Uterus (tissue), 4 donors: ENCODE data around the gene PMM2. TPM values are rescaled to one million over a fixed set of nuclear protein-coding genes. Genes with fewer than 3 reads are reported as not detected.
A peak's percentile ranks its signal among the peaks of the same experiment; 100 is the strongest.
"Not testable (repeated sequence)": the region's sequence is repeated elsewhere in the genome, so short reads cannot be mapped to it uniquely, and the experiment has no call there.

Experiments
- DNase-seq, 2 donors: peaks; one replicate each; pipeline ENCODE4 v3.0.0-alpha.2; 2019 to 2020
- H3K27ac ChIP-seq, 2 donors: fragments of 200-600 bp; sonication (generic); 1 replicate in 1 of 2; 2 replicates in 1 of 2; pipeline ENCODE4 v1.5.1; 2016 to 2018
- H3K27me3 ChIP-seq, 2 donors: fragments of 200-600 bp; sonication (generic); one replicate each; pipeline ENCODE4 v1.5.1; 2018 to 2019; ENCODE audit warnings: control low read depth in 1 of 2
- H3K36me3 ChIP-seq, 2 donors: fragments of 200-600 bp; sonication (generic); one replicate each; pipeline ENCODE4 v1.5.1; 2019; ENCODE audit warnings: control low read depth in 1 of 2
- H3K4me1 ChIP-seq, 2 donors: fragments of 200-600 bp; sonication (generic); one replicate each; pipeline ENCODE4 v1.5.1; 2018 to 2019; ENCODE audit warnings: control low read depth in 1 of 2
- H3K4me3 ChIP-seq, 2 donors: fragments of 200-600 bp; sonication (generic); 1 replicate in 1 of 2; 2 replicates in 1 of 2; pipeline ENCODE4 v1.5.1; 2018 to 2019; ENCODE audit warnings: mild to moderate bottlenecking in 1 of 2
- H3K9me3 ChIP-seq, 2 donors: fragments of 200-600 bp; sonication (generic); one replicate each; pipeline ENCODE4 v1.5.1; 2019; ENCODE audit warnings: control low read depth in 1 of 2
- CTCF ChIP-seq, 4 experiments: fragments of 200-600 bp in 2 of 4; fragments of 450-650 bp in 2 of 4; sonication (generic) in 2 of 4; IDR thresholded peaks; one replicate each; pipeline ENCODE4 v1.5.1; 2016 to 2019; ENCODE audit warnings: antibody characterized with exemption in 4 of 4, mild to moderate bottlenecking in 2 of 4, moderate library complexity in 1 of 4
- POLR2A ChIP-seq, 2 donors: fragments of 450-650 bp; IDR thresholded peaks; one replicate each; pipeline ENCODE4 v1.6.1; 2016; ENCODE audit warnings: antibody characterized with exemption in 2 of 2, mild to moderate bottlenecking in 1 of 2, moderate library complexity in 1 of 2
- intact Hi-C: fragments of 100-400 bp; cut with DNase I; formaldehyde crosslinking; loops from one replicate; pipeline ENCODE4 v1.15.1; 2023; ENCODE audit warnings: low total_unique reads
- total RNA-seq, 4 donors: library from RNA; depleted of rRNA in 3 of 4; stranded (reverse); fragments of >200 nt in 3 of 4; gene quantifications; one replicate each; pipeline versions ENCODE4 v1.1.0 to v1.2.4, GENCODE V29; 2014 to 2023
- donor health status: DM: yes; HTN: yes; CAD: no.

Gene PMM2
- total RNA-seq, 4 donors from 2014 or later: 19.0 to 41.6 (median 27.5) TPM

- no peaks in the 10 kb centered on the region for H3K27me3 ChIP-seq
- DNase-seq: no peak
- no peaks in the 10 kb centered on the region for H3K36me3 ChIP-seq
- TF ChIP-seq POLR2A (IDR thresholded peaks at IDR 0.05) (no peak), CTCF (IDR thresholded peaks at IDR 0.05) (no peak)
- no peaks in the 10 kb centered on the region for H3K9me3 ChIP-seq
- peak overlapping the region; percentile 46 to 86 for H3K27ac ChIP-seq
- H3K4me3 ChIP-seq: peak overlapping the region; percentile 92 to 98
- intact Hi-C loops: no loop called here
- peaks cover 0 to 6% of the 10 kb centered on the region in 2 donors for H3K4me1 ChIP-seq
Measured at GRCh38 chr16:8798535-8799157, 1.0 kb downstream of the PMM2 start.

- H3K36me3 ChIP-seq: no peaks in the 10 kb centered on the region
- intact Hi-C loops: no loop called here
- TF ChIP-seq POLR2A (IDR thresholded peaks at IDR 0.05): no peak
- no peak for TF ChIP-seq CTCF (IDR thresholded peaks at IDR 0.05)
- no peaks in the 10 kb centered on the region for H3K27me3 ChIP-seq
- no peaks in the 10 kb centered on the region for H3K9me3 ChIP-seq
- H3K27ac ChIP-seq: no peak overlapping the region
- H3K4me1 ChIP-seq: peaks cover 0 to 6% of the 10 kb centered on the region in 2 donors
- H3K4me3 ChIP-seq: no peak overlapping the region
- no peak for DNase-seq
Measured at GRCh38 chr16:8801701-8802100, 4.1 kb downstream of the PMM2 start.

- DNase-seq, H3K27me3 ChIP-seq, intact Hi-C loops, H3K4me3 ChIP-seq, H3K36me3 ChIP-seq, H3K27ac ChIP-seq, H3K4me1 ChIP-seq, H3K9me3 ChIP-seq: not testable (repeated sequence)
Measured at GRCh38 chr16:8803733-8804132, 6.1 kb downstream of the PMM2 start.

- no peaks in the 10 kb centered on the region for H3K36me3 ChIP-seq
- TF ChIP-seq CTCF (IDR thresholded peaks at IDR 0.05): no peak
- TF ChIP-seq POLR2A (IDR thresholded peaks at IDR 0.05): no peak
Measured at GRCh38 chr16:8804313-8804712, 6.7 kb downstream of the PMM2 start.

GRCh38 chr16:8806272-8806983 is 8.8 kb downstream of the PMM2 start:
- intact Hi-C loops: no loop called here
- Histone ChIP-seq H3K27me3 (no peaks in the 10 kb centered on the region), H3K4me3 (no peak overlapping the region), H3K4me1 (no peaks in the 10 kb centered on the region), H3K36me3 (no peaks in the 10 kb centered on the region), H3K27ac (no peak overlapping the region), H3K9me3 (no peaks in the 10 kb centered on the region)
- no peak for TF ChIP-seq POLR2A (IDR thresholded peaks at IDR 0.05)
- TF ChIP-seq CTCF (IDR thresholded peaks at IDR 0.05): no peak
- DNase-seq: no peak

More at GRCh38 chr16:8804313-8804712, 6.7 kb downstream of the PMM2 start:
- H3K27me3 ChIP-seq: no peaks in the 10 kb centered on the region
- no peak overlapping the region for H3K4me3 ChIP-seq
- intact Hi-C loops: no loop called here
- H3K4me1 ChIP-seq: peaks cover 0 to 4% of the 10 kb centered on the region in 2 donors
- H3K27ac ChIP-seq: no peak overlapping the region
- no peak for DNase-seq
- no peaks in the 10 kb centered on the region for H3K9me3 ChIP-seq
